Breast epithelium (tissue), 4 donors: ENCODE measurements around the gene HSPBP1. TPM values are rescaled to one million over a fixed set of nuclear protein-coding genes. Genes with fewer than 3 reads are reported as not detected.

Source experiments
- DNase-seq, 2 donors: peaks; one replicate each; pipeline ENCODE4 v3.0.0-alpha.2; 2019; ENCODE audit warnings: low spot score in 2 of 2
- H3K27ac ChIP-seq, 2 donors: fragments of 200-600 bp; sonication (generic) in 1 of 2; one replicate each; pipeline ENCODE4 v1.5.1; 2016 to 2019; ENCODE audit warnings: mild to moderate bottlenecking in 1 of 2
- H3K27me3 ChIP-seq, 2 donors: fragments of 200-600 bp; sonication (generic) in 1 of 2; one replicate each; pipeline versions ENCODE4 v1.5.1 to v1.6.0; 2017 to 2019; ENCODE audit warnings: control low read depth in 1 of 2, mild to moderate bottlenecking in 1 of 2
- H3K36me3 ChIP-seq: fragments of 200-600 bp; one replicate; pipeline ENCODE4 v1.5.1; 2019
- H3K4me1 ChIP-seq, 2 donors: fragments of 200-600 bp; sonication (generic); one replicate each; pipeline ENCODE4 v1.5.1; 2016 to 2019; ENCODE audit warnings: control low read depth in 1 of 2
- H3K4me3 ChIP-seq, 3 donors: fragments of 200-600 bp; sonication (generic); 1 replicate in 2 of 3; 2 replicates in 1 of 3; pipeline ENCODE4 v1.5.1; 2016 to 2019; ENCODE audit warnings: mild to moderate bottlenecking in 3 of 3, moderate library complexity in 2 of 3
- H3K9me3 ChIP-seq, 2 donors: fragments of 200-600 bp; sonication (generic) in 1 of 2; one replicate each; pipeline ENCODE4 v1.5.1; 2016 to 2019; ENCODE audit warnings: control low read depth in 1 of 2
- CTCF ChIP-seq, 3 donors: fragments of 450-650 bp; IDR thresholded peaks; one replicate each; pipeline ENCODE4 v1.5.1; 2016 to 2017; ENCODE audit warnings: antibody characterized with exemption in 3 of 3, mild to moderate bottlenecking in 3 of 3, moderate library complexity in 3 of 3
- POLR2A ChIP-seq: fragments of 450-650 bp; IDR thresholded peaks from one replicate; pipeline ENCODE4 v1.6.1; 2016; ENCODE audit warnings: antibody characterized with exemption, mild to moderate bottlenecking, moderate library complexity
- POLR2AphosphoS5 ChIP-seq, 3 donors: sonication (generic); formaldehyde crosslinking; IDR thresholded peaks; one replicate each; pipeline ENCODE4 v1.6.1; 2017; ENCODE audit warnings: antibody characterized with exemption in 3 of 3
- intact Hi-C: fragments of 100-400 bp; cut with DNase I; formaldehyde crosslinking; loops from one replicate; pipeline ENCODE4 v1.15.1; 2023; ENCODE audit warnings: low total_unique reads
- total RNA-seq, 3 donors: library from RNA; depleted of rRNA; stranded (reverse); fragments of >200 nt; gene quantifications; one replicate each; pipeline ENCODE4 v1.1.0, GENCODE V29; 2016

HSPBP1 gene
- total RNA-seq, 3 donors from 2014 or later, result 13.3 to 36.1 (median 32.6) TPM

GRCh38 chr19:55253842-55254624 lies 25.9 kb downstream of the HSPBP1 start:
- Histone ChIP-seq H3K36me3 (no peaks in the 10 kb centered on the region), H3K4me1 (peaks cover 0 to 9% of the 10 kb centered on the region in 2 donors), H3K27ac (peak overlapping the region in 1 of 2 donors; percentile 50), H3K4me3 (peak overlapping the region; percentile 19 to 41 (median 20)), H3K9me3 (no peaks in the 10 kb centered on the region), H3K27me3 (no peaks in the 10 kb centered on the region)
- no peak for DNase-seq
- TF ChIP-seq CTCF (IDR thresholded peaks at IDR 0.05), result no peak
- no peak for TF ChIP-seq POLR2AphosphoS5 (IDR thresholded peaks at IDR 0.05)
- TF ChIP-seq POLR2A, result no peak
- intact Hi-C loops, result no loop called here

- Histone ChIP-seq H3K9me3 (no peaks in the 10 kb centered on the region), H3K27me3 (no peaks in the 10 kb centered on the region), H3K4me3 (no peak overlapping the region), H3K27ac (no peak overlapping the region), H3K36me3 (no peaks in the 10 kb centered on the region), H3K4me1 (peaks cover 0 to 14% of the 10 kb centered on the region in 2 donors)
- no peak for DNase-seq
- intact Hi-C loops, result no loop called here
- TF ChIP-seq POLR2AphosphoS5 (IDR thresholded peaks at IDR 0.05) (no peak), POLR2A (no peak), CTCF (IDR thresholded peaks at IDR 0.05) (no peak)
Observed at GRCh38 chr19:55252760-55253663, 26.9 kb downstream of the HSPBP1 start.

GRCh38 chr19:55251341-55252081 lies 28.4 kb downstream of the HSPBP1 start:
- no peak for DNase-seq
- intact Hi-C loops, result no loop called here
- no peaks in the 10 kb centered on the region for H3K9me3 ChIP-seq
- no peaks in the 10 kb centered on the region for H3K36me3 ChIP-seq
- H3K27ac ChIP-seq, result peak overlapping the region in 1 of 2 donors; percentile 12
- H3K4me3 ChIP-seq, result no peak overlapping the region
- H3K4me1 ChIP-seq, result peaks cover 0 to 18% of the 10 kb centered on the region in 2 donors
- TF ChIP-seq CTCF (IDR thresholded peaks at IDR 0.05) (no peak), POLR2AphosphoS5 (IDR thresholded peaks at IDR 0.05) (no peak), POLR2A (no peak)
- no peaks in the 10 kb centered on the region for H3K27me3 ChIP-seq

DNA sequence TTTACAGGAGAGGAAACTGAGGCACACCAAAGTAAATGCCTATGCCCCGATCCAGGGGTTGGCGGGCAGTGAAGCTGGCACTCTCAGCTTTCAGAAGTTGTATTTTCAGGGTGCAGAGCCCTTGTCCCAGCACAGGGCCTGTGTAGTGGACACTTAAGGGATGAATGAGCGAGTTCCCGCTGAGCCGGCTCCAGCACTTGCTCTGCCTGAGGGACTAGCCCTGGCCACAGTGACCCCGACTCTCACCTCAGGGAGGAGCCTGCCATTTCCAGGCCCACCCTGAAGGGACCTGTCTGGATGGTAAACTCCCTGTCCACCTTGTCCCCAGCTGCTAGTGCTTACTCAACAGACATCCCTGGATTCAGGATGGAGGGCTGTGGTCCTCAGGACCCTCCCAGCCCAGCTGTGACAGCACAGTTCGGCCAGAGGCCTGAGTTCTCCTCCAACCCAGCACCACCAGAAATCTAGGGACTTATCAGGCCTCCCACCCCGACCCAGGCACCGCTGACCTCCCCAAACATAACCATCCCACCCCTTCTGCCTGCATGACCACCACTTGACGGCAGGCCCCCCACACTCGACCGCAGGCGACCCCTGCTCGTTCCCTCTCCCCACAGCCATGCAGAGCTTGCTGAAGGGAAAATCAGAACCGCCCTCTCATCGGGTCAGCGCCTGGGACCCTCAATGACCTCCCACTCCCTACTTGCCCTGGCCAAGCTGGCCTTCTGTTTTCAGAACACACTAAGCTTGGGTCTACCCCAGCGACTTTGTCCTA lies 29.5 kb downstream of the HSPBP1 start:
- Histone ChIP-seq H3K4me1 (peaks cover 0 to 14% of the 10 kb centered on the region in 2 donors), H3K27me3 (no peaks in the 10 kb centered on the region), H3K4me3 (no peak overlapping the region), H3K9me3 (no peaks in the 10 kb centered on the region), H3K27ac (peak overlapping the region in 1 of 2 donors; percentile 5), H3K36me3 (no peaks in the 10 kb centered on the region)
- intact Hi-C loops, result no loop called here
- TF ChIP-seq POLR2AphosphoS5 (IDR thresholded peaks at IDR 0.05) (no peak), CTCF (IDR thresholded peaks at IDR 0.05) (no peak), POLR2A (no peak)
- no peak for DNase-seq
